ENCODE data around the gene BAZ1A. TPM values are rescaled to one million over a fixed set of nuclear protein-coding genes. Genes with fewer than 3 reads are reported as not detected.

Gene BAZ1A
- total and polyA plus RNA-seq, 12 donors: 3.8 to 14.5 (median 5.2) TPM

- Histone ChIP-seq H3K36me3 (peaks cover 0 to 82% (median 0%) of the 10 kb centered on the region in 9 donors), H3K4me1 (peaks cover 0 to 26% (median 0%) of the 10 kb centered on the region in 9 donors), H3K9me3 (no peaks in the 10 kb centered on the region), H3K27me3 (no peaks in the 10 kb centered on the region), H3K27ac (no peak overlapping the region), H3K4me3 (no peak overlapping the region)
- DNase-seq (no peak), ATAC-seq (no peak)
- intact Hi-C loops (cut with DNase I): no loop called here
- TF ChIP-seq, protein P1, sequence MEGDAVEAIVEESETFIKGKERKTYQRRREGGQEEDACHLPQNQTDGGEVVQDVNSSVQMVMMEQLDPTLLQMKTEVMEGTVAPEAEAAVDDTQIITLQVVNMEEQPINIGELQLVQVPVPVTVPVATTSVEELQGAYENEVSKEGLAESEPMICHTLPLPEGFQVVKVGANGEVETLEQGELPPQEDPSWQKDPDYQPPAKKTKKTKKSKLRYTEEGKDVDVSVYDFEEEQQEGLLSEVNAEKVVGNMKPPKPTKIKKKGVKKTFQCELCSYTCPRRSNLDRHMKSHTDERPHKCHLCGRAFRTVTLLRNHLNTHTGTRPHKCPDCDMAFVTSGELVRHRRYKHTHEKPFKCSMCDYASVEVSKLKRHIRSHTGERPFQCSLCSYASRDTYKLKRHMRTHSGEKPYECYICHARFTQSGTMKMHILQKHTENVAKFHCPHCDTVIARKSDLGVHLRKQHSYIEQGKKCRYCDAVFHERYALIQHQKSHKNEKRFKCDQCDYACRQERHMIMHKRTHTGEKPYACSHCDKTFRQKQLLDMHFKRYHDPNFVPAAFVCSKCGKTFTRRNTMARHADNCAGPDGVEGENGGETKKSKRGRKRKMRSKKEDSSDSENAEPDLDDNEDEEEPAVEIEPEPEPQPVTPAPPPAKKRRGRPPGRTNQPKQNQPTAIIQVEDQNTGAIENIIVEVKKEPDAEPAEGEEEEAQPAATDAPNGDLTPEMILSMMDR (IDR thresholded peaks at IDR 0.05): no peak
These were observed 22.1 kb downstream of the BAZ1A start for GRCh38 chr14:34853041-34853440.

DNA sequence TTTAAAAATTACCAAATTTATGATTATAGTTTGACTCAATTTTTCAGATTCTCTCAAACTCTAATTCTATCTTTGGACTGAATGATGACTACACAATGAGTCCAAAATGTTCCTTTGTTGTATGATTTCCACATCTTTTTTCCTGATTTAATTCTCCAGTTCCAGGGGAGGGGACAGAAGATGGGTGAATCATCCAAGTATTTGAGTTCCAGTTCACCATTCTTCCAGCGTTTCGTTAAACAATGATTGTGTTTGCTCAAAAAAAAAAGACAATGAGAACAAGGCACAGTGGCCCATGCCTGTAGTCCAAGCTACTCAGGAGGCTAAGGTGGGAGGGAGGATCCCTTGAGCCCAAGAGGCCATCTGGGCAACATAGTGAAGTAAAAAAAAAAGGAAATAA is 23.8 kb downstream of the BAZ1A start:
- TF ChIP-seq, protein P1 (IDR thresholded peaks at IDR 0.05): no peak
- H3K9me3 ChIP-seq: no peaks in the 10 kb centered on the region
- peaks cover 0 to 81% (median 0%) of the 10 kb centered on the region in 9 donors for H3K36me3 ChIP-seq
- no peak overlapping the region for H3K27ac ChIP-seq
- intact Hi-C loops (cut with DNase I): no loop called here
- ATAC-seq (no peak), DNase-seq (no peak)
- no peak overlapping the region for H3K4me3 ChIP-seq
- H3K27me3 ChIP-seq: no peaks in the 10 kb centered on the region
- WGBS, 2 donors: 74 to 80% methylated on average over 2 of the region's 2 CpGs
- H3K4me1 ChIP-seq: peaks cover 0 to 16% (median 0%) of the 10 kb centered on the region in 9 donors

GRCh38 chr14:34845869-34846268 is 29.3 kb downstream of the BAZ1A start:
- no peak for ATAC-seq
- H3K9me3 ChIP-seq: no peaks in the 10 kb centered on the region
- intact Hi-C loops (cut with DNase I): no loop called here

DNA sequence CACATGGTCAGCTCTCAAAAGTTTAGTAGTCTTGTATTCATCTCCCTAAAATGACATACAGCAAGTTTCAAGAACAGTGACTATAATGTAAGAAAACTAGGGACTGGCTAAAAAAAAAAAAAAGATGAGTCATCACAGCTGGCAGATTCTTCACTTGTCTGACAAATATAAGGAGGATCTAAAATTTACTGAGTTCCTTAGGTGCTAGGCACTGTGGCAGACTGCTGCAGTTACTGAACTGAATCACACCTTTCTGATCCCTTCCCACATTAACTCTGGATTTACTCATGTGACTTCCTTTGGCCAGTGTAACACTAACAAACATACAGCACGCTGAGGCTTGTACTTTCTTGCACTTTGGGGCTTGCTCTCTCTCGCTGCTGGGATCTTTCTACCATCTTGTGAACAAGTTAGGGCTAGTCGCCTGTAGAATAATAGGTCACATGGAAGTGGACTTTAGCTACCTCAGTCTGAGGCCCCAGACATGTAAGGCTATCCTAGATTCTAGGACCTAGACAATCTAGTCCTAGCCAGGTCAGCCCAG is 32.1 kb downstream of the BAZ1A start:
- peaks cover 0 to 22% (median 0%) of the 10 kb centered on the region in 9 donors for H3K36me3 ChIP-seq
- H3K27ac ChIP-seq: peak overlapping the region in 1 of 10 donors; percentile 68
- H3K9me3 ChIP-seq: no peaks in the 10 kb centered on the region
- ATAC-seq (peak in 7 of 8 donors; percentile 18 to 67 (median 51)), DNase-seq (no peak)
- H3K27me3 ChIP-seq: no peaks in the 10 kb centered on the region
- TF ChIP-seq, protein P1 (IDR thresholded peaks at IDR 0.05): no peak
- intact Hi-C loops (cut with DNase I): no loop called here
- WGBS, 2 donors: 76 to 78% methylated on average over 3 of the region's 3 CpGs
- peaks cover 0 to 28% (median 13%) of the 10 kb centered on the region in 9 donors for H3K4me1 ChIP-seq
- H3K4me3 ChIP-seq: no peak overlapping the region

More at GRCh38 chr14:34845869-34846268, 29.3 kb downstream of the BAZ1A start:
- no peak overlapping the region for H3K27ac ChIP-seq
- peaks cover 0 to 20% (median 13%) of the 10 kb centered on the region in 9 donors for H3K4me1 ChIP-seq
- no peak overlapping the region for H3K4me3 ChIP-seq
- TF ChIP-seq, protein P1 (IDR thresholded peaks at IDR 0.05): no peak
- DNase-seq: no peak
- H3K36me3 ChIP-seq: peaks cover 0 to 44% (median 0%) of the 10 kb centered on the region in 9 donors
- no peaks in the 10 kb centered on the region for H3K27me3 ChIP-seq
- WGBS, 2 donors: 97% methylated on average over 1 of the region's 1 CpG
